HepG2 (cell line): ENCODE data around the gene CIAO2B. TPM values are rescaled to one million over a fixed set of nuclear protein-coding genes. Genes with fewer than 3 reads are reported as not detected.

Experiments
- FOSL1 ChIP-seq: sonication (generic); formaldehyde crosslinking; IDR thresholded peaks from 2 replicates; pipeline ENCODE4 v1.9.0; 2021; ENCODE audit warnings: missing genetic modification reagents, borderline replicate concordance
- FOXA3 ChIP-seq: IDR thresholded peaks from 2 replicates; pipeline ENCODE4 v1.6.1; 2016; ENCODE audit warnings: missing genetic modification reagents, missing compliant biosample characterization
- FOXO1 ChIP-seq: sonication (generic); formaldehyde crosslinking; IDR thresholded peaks from 2 replicates; pipeline ENCODE4 v1.4.0; 2020; ENCODE audit warnings: missing genetic modification reagents
- HCFC1 ChIP-seq: fragments of 150-350 bp; IDR thresholded peaks from 2 replicates; pipeline ENCODE4 v1.6.1; 2014; ENCODE audit warnings: low read depth, low read length
- HMG20B ChIP-seq: conservative IDR thresholded peaks from 2 replicates; pipeline ENCODE4 v1.6.1; 2016; ENCODE audit warnings: missing genetic modification reagents, missing compliant biosample characterization
- HNRNPLL ChIP-seq: fragments of 200-400 bp; formaldehyde crosslinking; IDR thresholded peaks from 2 replicates; pipeline ENCODE4 v1.6.1; 2017; ENCODE audit warnings: mild to moderate bottlenecking, low read depth, low read length; ENCODE audit not compliant: poor library complexity, severe bottlenecking
- IRX3 ChIP-seq: sonication (generic); formaldehyde crosslinking; IDR thresholded peaks from 2 replicates; pipeline ENCODE4 v1.8.1; 2023; ENCODE audit warnings: mild to moderate bottlenecking, low read depth, missing genetic modification reagents, borderline replicate concordance
- NCOR1 ChIP-seq: fragments of 200-600 bp; sonication (generic); IDR thresholded peaks from 2 replicates; pipeline ENCODE4 v1.7.0; 2017; ENCODE audit warnings: antibody characterized with exemption, low read length, borderline replicate concordance
- NFIC ChIP-seq: IDR thresholded peaks from 2 replicates; pipeline ENCODE4 v1.6.1; 2012; ENCODE audit warnings: mild to moderate bottlenecking, low read length, inconsistent platforms
- NFYB ChIP-seq: sonication (generic); formaldehyde crosslinking; IDR thresholded peaks from 2 replicates; pipeline ENCODE4 v1.4.0; 2020; ENCODE audit warnings: missing genetic modification reagents
- POGZ ChIP-seq: sonication (generic); formaldehyde crosslinking; IDR thresholded peaks from 2 replicates; pipeline ENCODE4 v1.4.0; 2020; ENCODE audit warnings: mild to moderate bottlenecking, missing genetic modification reagents
- SIX4 ChIP-seq: sonication (generic); formaldehyde crosslinking; IDR thresholded peaks from 2 replicates; pipeline ENCODE4 v1.4.0; 2020; ENCODE audit warnings: missing genetic modification reagents
- SYNCRIP ChIP-seq: fragments of 200-400 bp; formaldehyde crosslinking; IDR thresholded peaks from 2 replicates; pipeline ENCODE4 v1.6.1; 2018; ENCODE audit warnings: mild to moderate bottlenecking, low read depth, low read length; ENCODE audit not compliant: insufficient read depth
- TP53 ChIP-seq: sonication (generic); formaldehyde crosslinking; conservative IDR thresholded peaks from 2 replicates; pipeline ENCODE4 v1.4.0; 2020; ENCODE audit warnings: missing genetic modification reagents
- ZNF326 ChIP-seq: sonication (generic); formaldehyde crosslinking; IDR thresholded peaks from 2 replicates; pipeline ENCODE4 v1.4.0; 2020; ENCODE audit warnings: missing genetic modification reagents, borderline replicate concordance
- ZNF619 ChIP-seq: sonication (generic); formaldehyde crosslinking; IDR thresholded peaks from 2 replicates; pipeline ENCODE4 v1.4.0; 2020; ENCODE audit warnings: mild to moderate bottlenecking, missing genetic modification reagents
- ZNF737 ChIP-seq: sonication (generic); formaldehyde crosslinking; IDR thresholded peaks from 2 replicates; pipeline ENCODE4 v1.5.0; 2020; ENCODE audit warnings: missing genetic modification reagents, mild to moderate bottlenecking, borderline replicate concordance
- ZNF83 ChIP-seq: sonication (generic); formaldehyde crosslinking; IDR thresholded peaks from 2 replicates; pipeline ENCODE4 v1.4.0; 2020; ENCODE audit warnings: missing genetic modification reagents, mild to moderate bottlenecking, borderline replicate concordance
- ZSCAN29 ChIP-seq: sonication (generic); formaldehyde crosslinking; conservative IDR thresholded peaks from 2 replicates; pipeline ENCODE4 v1.4.0; 2020; ENCODE audit warnings: mild to moderate bottlenecking, missing genetic modification reagents
- polyA plus RNA-seq, 8 experiments: library from polyadenylated mRNA; depleted of rRNA in 3 of 8; stranded (reverse) in 7 of 8; unstranded in 1 of 8; fragments of >200 nt; fragmentation: Illumina TruSeq in 4 of 8; extraction: Trizol in 4 of 8; gene quantifications; 2 replicates each; pipeline versions ENCODE4 v1.2.1 to v1.2.3, GENCODE V29; 2011 to 2016; ENCODE audit warnings: low read depth in 4 of 8, missing spikeins in 1 of 8, mixed read lengths in 1 of 8; ENCODE audit not compliant: insufficient read depth in 1 of 8
- total RNA-seq, 5 experiments: library from RNA; depleted of rRNA; stranded (reverse); fragments of >200 nt; fragmentation: Illumina TruSeq; extraction: Trizol; gene quantifications; 2 replicates each; pipeline ENCODE4 v1.2.3, GENCODE V29; 2016; ENCODE audit warnings: low read depth in 1 of 5
- TF ChIP-seq, protein P1 (sequence below): IDR thresholded peaks from 2 replicates; pipeline ENCODE4 v1.6.1; 2016; ENCODE audit warnings: control low read depth
- TF ChIP-seq, protein P2 (sequence below): sonication (generic); formaldehyde crosslinking; IDR thresholded peaks from 2 replicates; pipeline ENCODE4 v1.5.0; 2020; ENCODE audit warnings: mild to moderate bottlenecking, missing genetic modification reagents, borderline replicate concordance
- TF ChIP-seq, protein P3 (sequence below): sonication (generic); formaldehyde crosslinking; IDR thresholded peaks from 2 replicates; pipeline ENCODE4 v1.9.0; 2021; ENCODE audit warnings: missing genetic modification reagents, borderline replicate concordance
- TF ChIP-seq, protein P4 (sequence below): fragments of 450-650 bp; IDR thresholded peaks from 2 replicates; pipeline ENCODE4 v1.6.1; 2016
- TF ChIP-seq, protein P5 (sequence below): IDR thresholded peaks from 2 replicates; pipeline ENCODE4 v1.6.1; 2018; ENCODE audit warnings: missing genetic modification reagents

CIAO2B gene
- total and polyA plus RNA-seq, 2 of the 13 experiments (the other 11 are each of a cell fraction or from before 2014, with no cell fraction given) = 157 to 293 TPM

DNA sequence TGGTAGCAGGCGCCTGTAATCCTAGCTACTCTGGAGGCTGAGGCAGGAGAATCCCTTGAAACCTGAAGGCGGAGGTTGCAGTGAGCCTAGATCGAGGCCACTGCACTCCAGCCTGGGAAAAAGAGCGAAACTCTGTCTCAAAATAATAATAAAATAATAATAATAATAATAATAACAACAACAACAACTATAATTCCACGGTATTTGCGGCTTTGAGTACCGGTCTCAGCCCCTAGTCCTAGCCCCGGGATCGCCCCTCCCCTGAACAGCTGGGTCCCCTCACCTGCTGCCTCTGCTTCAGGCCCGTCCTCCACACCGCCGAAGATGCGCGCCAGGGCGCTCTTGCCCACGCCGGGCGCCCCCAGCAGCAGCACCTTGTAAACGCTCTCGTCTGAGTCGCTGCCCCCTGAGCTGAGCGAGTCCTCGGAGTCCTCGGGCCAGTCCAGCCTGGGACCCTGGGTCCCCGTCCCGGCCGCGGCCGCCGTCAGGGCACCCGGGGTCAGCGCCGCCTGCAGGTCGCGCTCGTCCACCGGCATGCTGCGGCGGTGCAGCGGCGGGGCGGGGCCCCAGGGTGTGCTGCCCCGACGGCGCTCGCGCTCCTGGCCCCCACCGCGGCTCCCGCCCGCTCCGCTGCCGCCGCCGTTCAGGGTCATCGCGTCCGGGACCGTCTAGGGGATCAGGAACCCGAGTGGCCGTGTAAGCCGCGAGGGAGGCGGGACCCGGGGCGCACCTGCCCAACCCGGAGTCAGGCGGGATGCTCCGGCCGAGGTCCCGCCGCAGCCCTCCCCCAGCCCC, 9.5 kb downstream of the CIAO2B start (continued):
- TF ChIP-seq, protein P1, sequence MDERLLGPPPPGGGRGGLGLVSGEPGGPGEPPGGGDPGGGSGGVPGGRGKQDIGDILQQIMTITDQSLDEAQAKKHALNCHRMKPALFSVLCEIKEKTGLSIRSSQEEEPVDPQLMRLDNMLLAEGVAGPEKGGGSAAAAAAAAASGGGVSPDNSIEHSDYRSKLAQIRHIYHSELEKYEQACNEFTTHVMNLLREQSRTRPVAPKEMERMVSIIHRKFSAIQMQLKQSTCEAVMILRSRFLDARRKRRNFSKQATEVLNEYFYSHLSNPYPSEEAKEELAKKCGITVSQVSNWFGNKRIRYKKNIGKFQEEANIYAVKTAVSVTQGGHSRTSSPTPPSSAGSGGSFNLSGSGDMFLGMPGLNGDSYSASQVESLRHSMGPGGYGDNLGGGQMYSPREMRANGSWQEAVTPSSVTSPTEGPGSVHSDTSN (CRISPR knock-in tag) = no peak
- TF ChIP-seq, protein P2, sequence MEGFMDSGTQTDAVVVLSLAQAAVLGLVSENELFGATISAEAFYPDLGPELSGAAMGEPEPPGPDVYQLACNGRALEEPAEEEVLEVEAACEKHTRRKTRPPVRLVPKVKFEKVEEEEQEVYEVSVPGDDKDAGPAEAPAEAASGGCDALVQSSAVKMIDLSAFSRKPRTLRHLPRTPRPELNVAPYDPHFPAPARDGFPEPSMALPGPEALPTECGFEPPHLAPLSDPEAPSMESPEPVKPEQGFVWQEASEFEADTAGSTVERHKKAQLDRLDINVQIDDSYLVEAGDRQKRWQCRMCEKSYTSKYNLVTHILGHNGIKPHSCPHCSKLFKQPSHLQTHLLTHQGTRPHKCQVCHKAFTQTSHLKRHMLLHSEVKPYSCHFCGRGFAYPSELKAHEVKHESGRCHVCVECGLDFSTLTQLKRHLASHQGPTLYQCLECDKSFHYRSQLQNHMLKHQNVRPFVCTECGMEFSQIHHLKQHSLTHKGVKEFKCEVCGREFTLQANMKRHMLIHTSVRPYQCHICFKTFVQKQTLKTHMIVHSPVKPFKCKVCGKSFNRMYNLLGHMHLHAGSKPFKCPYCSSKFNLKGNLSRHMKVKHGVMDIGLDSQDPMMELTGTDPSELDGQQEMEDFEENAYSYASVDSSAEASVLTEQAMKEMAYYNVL (CRISPR knock-in tag) = no peak
- TF ChIP-seq SYNCRIP (no peak), FOXA3 (CRISPR knock-in tag) (no peak), ZNF737 (CRISPR knock-in tag) (no peak), FOSL1 (CRISPR knock-in tag) (no peak), ZNF619 (CRISPR knock-in tag) (no peak), NCOR1 (no peak), HMG20B (CRISPR knock-in tag) (no peak), NFIC (no peak), FOXO1 (CRISPR knock-in tag) (no peak), HCFC1 (no peak), ZSCAN29 (CRISPR knock-in tag) (no peak), POGZ (CRISPR knock-in tag) (no peak), NFYB (CRISPR knock-in tag) (no peak), TP53 (CRISPR knock-in tag) (no peak; the same call in 1 of the 2 replicates), HNRNPLL (no peak), ZNF326 (no peak), SIX4 (CRISPR knock-in tag) (no peak), ZNF83 (CRISPR knock-in tag) (no peak), IRX3 (CRISPR knock-in tag) (no peak)
- TF ChIP-seq, protein P3, sequence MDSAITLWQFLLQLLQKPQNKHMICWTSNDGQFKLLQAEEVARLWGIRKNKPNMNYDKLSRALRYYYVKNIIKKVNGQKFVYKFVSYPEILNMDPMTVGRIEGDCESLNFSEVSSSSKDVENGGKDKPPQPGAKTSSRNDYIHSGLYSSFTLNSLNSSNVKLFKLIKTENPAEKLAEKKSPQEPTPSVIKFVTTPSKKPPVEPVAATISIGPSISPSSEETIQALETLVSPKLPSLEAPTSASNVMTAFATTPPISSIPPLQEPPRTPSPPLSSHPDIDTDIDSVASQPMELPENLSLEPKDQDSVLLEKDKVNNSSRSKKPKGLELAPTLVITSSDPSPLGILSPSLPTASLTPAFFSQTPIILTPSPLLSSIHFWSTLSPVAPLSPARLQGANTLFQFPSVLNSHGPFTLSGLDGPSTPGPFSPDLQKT (CRISPR knock-in tag) = no peak
- TF ChIP-seq, protein P4, sequence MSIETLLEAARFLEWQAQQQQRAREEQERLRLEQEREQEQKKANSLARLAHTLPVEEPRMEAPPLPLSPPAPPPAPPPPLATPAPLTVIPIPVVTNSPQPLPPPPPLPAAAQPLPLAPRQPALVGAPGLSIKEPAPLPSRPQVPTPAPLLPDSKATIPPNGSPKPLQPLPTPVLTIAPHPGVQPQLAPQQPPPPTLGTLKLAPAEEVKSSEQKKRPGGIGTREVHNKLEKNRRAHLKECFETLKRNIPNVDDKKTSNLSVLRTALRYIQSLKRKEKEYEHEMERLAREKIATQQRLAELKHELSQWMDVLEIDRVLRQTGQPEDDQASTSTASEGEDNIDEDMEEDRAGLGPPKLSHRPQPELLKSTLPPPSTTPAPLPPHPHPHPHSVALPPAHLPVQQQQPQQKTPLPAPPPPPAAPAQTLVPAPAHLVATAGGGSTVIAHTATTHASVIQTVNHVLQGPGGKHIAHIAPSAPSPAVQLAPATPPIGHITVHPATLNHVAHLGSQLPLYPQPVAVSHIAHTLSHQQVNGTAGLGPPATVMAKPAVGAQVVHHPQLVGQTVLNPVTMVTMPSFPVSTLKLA = no peak
- TF ChIP-seq, protein P5, sequence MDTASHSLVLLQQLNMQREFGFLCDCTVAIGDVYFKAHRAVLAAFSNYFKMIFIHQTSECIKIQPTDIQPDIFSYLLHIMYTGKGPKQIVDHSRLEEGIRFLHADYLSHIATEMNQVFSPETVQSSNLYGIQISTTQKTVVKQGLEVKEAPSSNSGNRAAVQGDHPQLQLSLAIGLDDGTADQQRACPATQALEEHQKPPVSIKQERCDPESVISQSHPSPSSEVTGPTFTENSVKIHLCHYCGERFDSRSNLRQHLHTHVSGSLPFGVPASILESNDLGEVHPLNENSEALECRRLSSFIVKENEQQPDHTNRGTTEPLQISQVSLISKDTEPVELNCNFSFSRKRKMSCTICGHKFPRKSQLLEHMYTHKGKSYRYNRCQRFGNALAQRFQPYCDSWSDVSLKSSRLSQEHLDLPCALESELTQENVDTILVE = no peak
